OCI-LY1 (cell line): Measurements from ENCODE around the gene IGFBP1.

Source experiments
- CTCF ChIP-seq: fragments of 200-600 bp; sonication (generic), shearing (Covaris generic); IDR thresholded peaks from 2 replicates; pipeline ENCODE4 v1.5.1; 2017; ENCODE audit warnings: mild to moderate bottlenecking, antibody characterized with exemption, low read length, moderate library complexity, mixed read lengths
- EZH2 ChIP-seq: fragments of 200-600 bp; sonication (generic), shearing (Covaris generic); IDR thresholded peaks from 2 replicates; pipeline ENCODE4 v1.8.0; 2017; ENCODE audit warnings: borderline replicate concordance, mixed run types, mild to moderate bottlenecking, antibody characterized with exemption, low read length, moderate library complexity, mixed read lengths

DNA sequence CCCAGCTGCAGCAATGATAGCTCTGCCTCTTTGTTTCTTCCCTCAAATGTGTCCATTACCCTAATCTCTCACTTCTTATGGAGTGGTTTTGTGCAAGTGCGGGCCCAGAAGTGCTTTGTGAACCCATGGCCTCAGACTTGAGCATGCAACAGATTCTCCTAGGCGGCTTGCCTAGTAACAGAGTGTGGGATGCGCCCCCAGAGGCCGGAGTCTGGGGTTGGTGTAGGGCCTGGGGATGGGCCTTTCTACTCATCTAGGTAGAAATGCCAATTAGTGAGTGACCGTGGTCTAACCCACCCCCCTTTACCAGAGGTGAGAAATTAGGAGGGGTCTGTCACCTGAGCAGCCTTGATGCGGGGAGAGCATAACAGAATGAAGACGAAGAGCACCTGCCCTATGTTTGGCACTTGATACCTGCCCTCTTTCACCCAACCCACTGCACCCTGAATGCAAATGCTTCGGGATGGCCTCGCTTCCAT lies 7.0 kb upstream of the IGFBP1 start:
- TF ChIP-seq CTCF (no peak), EZH2 (no peak)
